Activated CD4-positive, alpha-beta T cell treated with anti-CD3 and anti-CD28 coated beads, Interleukin-2, amount 50 U/mL, for 24 hours (primary cell): Measurements from ENCODE around the gene FBXO41.
A peak's percentile ranks its signal among the peaks of the same experiment; 100 is the strongest.

Experiments
- DNase-seq, 2 donors: peaks; one replicate each; pipeline ENCODE4 v3.0.0-alpha.2; 2020; ENCODE audit warnings: low read depth in 1 of 2, low spot score in 1 of 2

FBXO41 gene

DNA sequence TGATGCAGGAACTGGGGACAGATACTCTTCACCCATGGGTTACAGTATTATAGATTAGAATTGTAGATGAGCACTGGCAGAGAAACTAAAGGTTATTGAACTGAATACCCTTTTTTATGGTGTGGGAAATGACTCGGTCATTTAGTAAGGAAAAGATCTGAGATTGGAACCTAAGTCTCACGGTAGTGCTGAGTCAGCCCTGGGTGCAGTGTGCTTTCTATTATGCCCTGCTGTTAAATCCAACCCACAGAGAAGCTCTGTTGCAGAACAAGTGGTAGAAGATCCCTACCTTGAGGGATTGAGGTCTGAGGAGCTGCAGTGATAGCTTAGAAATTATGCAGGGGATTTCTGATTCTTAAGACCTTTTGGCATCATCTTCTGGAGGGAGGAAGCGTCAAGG lies 37.4 kb downstream of the FBXO41 start:
- no peak for DNase-seq

DNA sequence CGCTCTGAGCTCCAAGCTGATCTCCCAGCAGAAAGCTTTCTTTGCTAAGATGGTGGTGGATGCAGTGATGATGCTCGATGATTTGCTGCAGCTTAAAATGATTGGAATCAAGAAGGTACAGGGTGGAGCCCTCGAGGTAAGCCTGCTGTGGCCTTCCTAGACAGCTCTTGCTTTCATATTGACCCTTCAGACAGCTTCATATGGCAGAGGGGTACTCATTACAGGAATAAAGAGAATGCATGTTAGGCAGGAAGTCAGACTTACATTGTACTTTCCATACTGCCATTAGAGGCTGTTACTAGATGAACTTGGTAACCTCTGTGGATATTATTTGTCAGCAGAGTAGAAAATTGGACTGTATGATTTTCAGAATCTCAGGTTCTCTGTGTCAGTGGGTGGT lies 39.7 kb downstream of the FBXO41 start:
- DNase-seq, result no peak

GRCh38 chr2:73243884-73244570 lies 40.3 kb downstream of the FBXO41 start:
- no peak for DNase-seq

DNA sequence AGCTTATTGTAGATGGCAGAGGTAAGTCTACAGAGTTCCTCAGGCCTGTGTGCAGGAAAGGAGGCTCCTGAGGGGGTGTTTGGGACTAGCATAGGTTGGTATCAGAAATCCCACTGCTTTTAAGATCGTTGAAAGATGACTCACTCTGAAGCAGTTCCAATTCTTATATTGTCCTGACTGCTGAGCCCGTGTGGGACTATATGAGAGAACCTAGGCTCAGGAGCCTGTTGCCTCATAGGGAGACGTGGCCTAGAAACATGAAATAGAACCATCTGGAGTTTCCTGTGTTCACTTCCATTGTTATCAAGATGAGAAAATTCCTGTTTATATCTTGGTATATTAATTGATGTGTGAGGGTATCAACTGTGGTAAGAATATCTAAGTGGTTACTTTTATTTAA lies 44.5 kb downstream of the FBXO41 start:
- no peak for DNase-seq

DNA sequence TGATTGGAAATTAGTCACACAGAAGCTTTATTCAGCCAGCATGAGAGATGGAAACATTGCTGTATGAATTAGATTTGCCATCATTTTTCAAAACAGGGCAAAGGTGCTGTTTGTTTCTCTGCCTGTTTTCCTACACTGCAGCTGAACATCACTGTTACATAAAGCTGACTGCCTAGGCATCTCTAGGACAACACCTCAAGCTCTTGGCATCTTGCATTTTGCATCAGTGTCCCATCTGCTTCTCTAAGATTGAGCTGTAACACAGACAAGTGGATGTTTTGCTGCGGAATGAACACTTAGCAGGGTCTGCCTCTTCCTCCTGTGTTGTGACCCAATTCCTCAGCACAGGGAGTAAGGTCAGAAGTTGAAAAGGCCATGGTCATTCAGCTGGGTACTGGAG lies 45.3 kb downstream of the FBXO41 start:
- DNase-seq, result no peak

- no peak for DNase-seq
These were observed 46.1 kb downstream of the FBXO41 start for GRCh38 chr2:73238149-73238548.

DNA sequence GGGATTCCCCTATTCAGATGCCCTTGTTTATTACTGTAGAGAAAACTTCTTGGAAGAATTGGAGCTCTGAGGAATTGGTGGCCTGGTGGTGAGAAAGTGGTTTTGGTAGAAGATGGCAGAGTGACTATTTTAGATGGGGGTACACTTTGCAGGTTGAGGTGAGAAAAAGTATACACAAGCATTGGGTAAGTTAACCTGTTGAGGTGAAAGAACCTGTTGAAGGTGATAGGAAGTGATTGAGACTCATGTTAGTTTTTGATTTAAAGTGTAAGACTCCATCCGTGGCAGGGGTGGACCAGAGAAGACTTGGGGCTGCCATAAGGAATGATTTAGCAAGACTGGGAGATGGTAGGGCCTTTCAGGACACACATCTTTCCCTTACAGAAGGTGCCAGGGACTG lies 47.1 kb downstream of the FBXO41 start:
- no peak for DNase-seq

DNA sequence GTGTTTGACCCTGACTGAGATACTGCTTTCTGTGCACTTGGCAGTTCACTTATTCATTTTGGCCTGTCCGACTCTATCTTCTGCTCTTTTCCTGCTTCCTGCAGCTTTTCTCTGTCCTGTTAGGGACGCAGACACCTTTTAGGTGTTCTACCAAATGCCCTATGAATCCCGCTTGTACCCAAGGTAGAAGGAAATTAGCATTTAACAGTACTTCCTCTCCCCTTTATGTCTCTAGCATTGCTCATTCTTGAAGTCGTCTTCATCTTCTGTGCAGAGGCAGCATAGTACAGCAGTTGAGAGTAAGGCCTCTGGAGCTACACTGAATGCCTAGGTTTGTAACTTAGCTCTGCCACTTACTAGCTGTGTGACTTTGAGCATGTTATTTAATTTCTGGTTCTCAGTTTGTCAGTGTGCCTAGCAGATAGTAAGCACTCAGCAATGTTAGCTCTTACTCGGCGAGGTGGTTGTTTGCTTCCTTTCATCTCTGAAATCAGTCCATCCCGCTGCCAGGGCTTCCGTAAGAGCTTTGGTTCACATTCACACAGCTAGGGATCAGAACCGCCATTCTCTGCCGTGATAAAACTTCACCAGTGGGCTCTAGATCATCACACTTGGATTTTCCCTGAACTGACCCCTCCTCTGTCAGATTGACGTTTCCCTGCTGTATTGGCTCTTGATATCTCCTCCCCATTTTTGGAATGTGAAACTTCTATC lies 48.8 kb downstream of the FBXO41 start:
- DNase-seq, result no peak

DNA sequence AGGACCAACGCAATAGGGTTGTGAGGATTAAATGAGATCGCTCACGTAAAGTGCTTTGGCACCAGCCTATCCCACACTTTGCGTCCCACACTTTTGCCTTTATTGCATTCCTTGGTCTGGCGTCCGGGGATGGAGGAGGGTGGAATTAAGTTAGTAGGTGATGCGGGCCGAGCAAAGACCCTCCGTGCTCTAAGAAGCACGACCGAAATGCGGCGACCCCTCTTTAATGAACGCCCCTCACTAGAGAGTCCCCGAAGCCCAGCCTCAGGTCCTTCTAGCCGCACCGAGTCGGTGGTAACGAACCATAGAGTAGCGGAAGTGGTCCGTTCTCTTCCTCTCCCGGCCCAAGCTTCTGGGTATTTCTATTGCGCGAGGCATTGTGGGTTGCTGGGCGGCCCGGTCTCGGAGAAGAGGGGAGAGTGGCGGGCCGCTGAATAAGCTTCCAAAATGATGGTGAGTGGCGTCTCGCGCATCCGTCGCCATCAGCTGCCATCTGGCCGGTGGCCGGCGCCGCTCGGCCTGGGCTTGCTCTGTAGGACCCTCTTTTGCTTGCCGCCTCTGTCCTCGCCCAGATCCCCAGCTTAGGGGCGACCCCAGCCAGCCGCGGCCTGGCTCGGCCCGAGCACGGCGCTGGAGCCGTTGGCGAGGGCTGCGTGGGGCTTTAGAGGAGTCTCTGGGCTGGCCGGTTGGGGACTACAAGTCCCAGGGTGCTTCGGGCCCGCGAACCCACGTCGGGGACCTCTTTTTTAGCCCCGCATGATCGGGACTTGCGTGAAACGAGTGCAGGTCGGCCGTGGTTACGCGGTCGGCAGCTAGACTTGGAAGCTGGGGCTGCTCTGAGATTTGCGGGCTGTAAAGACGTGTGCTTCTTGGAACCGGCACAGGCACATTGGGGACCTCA lies 50.1 kb downstream of the FBXO41 start, which contains the start of gene CCT7:
TSS of gene CCT7 (plus strand) at position 377 of the 901 bp plus-strand sequence. CDS start at position 448, 71 bp downstream.
- DNase-seq, result peak; percentile 73 to 86

- DNase-seq, result peak; percentile 77 to 94
These were observed 50.9 kb downstream of the FBXO41 start, which contains the start of gene PRADC1 for GRCh38 chr2:73233154-73233931. Gene PRADC1, minus strand, starts transcription at chr2:73233239. Its CDS starts 79 bp downstream, at chr2:73233160.

DNA sequence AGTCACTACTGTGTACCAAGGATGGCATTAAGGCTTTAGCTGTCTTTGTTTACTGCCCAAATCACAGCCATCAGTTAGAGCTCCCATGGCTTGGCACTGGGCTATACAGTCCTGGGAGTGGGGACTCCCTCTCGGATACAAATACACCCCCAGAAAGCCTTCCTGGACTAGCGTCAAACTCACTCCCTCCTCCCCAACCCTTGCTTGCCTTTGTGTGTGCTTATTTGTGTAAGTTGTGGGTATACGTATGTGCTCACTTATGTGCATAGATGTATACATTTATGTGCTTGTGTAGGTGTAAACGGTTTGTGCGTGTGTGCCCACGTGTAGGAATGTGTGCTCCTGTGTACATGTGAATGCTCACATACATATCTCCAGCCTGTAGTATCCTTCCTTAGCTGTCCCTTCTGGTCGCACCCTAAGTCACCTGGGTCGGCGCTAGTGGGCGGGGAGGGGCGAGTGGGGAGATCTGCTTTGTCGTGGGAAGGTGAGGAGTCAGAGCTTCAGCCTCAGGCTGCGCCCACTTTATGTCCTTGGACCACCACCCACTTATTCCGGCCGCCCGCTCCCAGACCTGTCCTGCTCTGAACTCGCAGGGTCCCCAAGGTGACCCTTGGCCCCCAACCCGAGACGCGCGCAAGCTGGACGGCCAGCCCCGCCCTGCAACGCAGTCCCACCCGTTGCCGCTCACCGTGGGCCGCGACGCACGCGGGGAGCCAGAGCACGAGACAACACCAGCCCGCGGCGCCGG lies 51.7 kb downstream of the FBXO41 start:
- DNase-seq, result no peak

DNA sequence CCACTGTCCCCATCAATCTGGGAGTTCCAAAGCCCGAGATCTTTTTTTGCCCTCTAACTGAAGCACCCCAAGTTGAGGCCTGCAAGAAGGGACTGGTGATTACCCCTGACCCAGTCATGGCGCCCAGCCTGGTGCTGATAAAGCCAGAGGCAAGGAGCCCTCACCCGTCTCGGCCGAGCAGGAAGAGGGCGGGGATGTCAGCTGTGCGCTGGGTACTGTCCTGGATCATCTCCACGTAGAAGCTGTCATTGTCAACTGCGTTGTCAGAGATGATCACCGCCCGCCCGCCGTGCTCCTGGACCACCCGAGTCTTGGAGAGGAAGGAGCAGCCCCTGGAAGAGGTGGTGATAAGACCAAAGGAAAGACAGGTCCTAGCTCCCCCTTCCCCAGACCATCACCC lies 55.6 kb downstream of the FBXO41 start:
- no peak for DNase-seq

- no peak for DNase-seq
These were observed 57.2 kb downstream of the FBXO41 start for GRCh38 chr2:73227086-73227485.

DNA sequence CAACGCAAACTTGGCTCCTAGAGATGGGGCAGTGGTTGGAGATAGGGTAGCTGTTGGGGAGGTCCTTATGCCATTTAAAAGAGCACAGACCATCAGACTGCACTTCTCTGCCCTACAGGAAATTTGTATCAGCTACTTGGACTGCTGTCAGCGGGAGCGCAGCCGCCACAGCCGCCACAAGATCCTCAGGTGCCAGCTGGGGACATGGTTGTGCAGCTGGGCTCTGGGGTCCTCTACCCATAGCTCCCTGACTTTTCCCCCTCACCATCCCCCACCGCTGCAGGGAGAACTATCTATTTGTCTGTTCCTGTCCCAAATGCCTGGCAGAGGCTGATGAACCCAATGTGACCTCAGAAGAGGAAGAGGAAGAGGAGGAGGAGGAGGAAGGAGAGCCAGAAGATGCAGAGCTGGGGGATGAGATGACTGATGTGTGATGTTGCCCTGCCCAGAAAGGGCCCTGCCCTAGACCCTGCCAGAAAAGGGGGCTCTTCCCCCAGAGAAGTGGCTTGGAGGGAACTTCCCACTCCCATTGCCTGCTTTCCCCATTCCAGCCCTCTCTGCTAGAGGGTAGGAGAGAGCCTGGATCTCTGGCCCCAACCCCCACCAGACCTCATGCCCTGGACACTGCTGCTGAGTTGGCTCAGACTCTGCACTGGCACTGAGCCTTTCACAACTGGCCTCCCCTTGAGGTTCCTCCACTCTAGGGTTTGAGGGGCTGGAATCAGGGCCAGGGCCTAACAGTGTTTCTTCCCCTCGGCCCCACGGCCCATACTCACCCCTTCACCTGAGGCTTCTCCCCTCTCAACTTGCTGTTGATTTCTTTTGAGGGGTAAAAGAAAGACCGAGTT lies 58.5 kb downstream of the FBXO41 start:
- no peak for DNase-seq

GRCh38 chr2:73223821-73224220 lies 60.5 kb downstream of the FBXO41 start:
- DNase-seq, result no peak

- DNase-seq, result no peak
These were observed 66.0 kb downstream of the FBXO41 start for GRCh38 chr2:73218298-73218697.

- no peak for DNase-seq
These were observed 66.5 kb downstream of the FBXO41 start for GRCh38 chr2:73217826-73218225.

DNA sequence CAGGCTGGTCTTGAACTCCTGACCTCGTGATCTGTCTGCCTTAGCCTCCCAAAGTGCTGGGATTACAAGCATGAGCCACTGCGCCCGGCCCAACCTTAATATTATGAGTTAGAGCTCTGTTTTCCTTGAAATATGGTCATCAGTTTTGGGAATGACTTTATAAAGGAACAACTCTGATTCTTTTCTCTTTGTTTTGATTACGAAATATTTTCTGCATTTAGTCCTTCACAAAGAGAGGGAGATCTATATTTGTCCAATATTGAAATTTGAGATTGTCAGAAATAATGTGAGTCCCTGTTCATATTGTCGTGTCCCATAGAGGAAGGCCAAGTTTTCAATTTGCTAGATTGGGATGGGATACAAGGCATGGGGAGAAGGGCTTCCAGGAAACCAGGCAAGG lies 67.1 kb downstream of the FBXO41 start:
- no peak for DNase-seq

- no peak for DNase-seq
These were observed 69.0 kb downstream of the FBXO41 start for GRCh38 chr2:73215254-73215653.
